ENCODE results near the gene PLCD3.

- no peak for TF ChIP-seq MAFK (IDR thresholded peaks at IDR 0.05; ENCODE audit: low read depth, low read length)
- no peak for TF ChIP-seq CTCF (IDR thresholded peaks at IDR 0.05; ENCODE audit: control extremely low read depth in 1 of 3, insufficient read depth in 1 of 3, low read depth in 1 of 3, low read length in 3 of 3)
- no peak for TF ChIP-seq TEAD4 (IDR thresholded peaks at IDR 0.05; ENCODE audit: low read depth, low read length)
- TF ChIP-seq RAD21 (IDR thresholded peaks at IDR 0.05 in 1 of 2, conservative IDR thresholded peaks at IDR 0.05 in 1 of 2; ENCODE audit: low read depth in 2 of 2, low read length in 2 of 2) = no peak
- TF ChIP-seq JUN (IDR thresholded peaks at IDR 0.05; ENCODE audit: low read depth, low read length) = no peak
- no peak for TF ChIP-seq EZH2 (IDR thresholded peaks at IDR 0.05; ENCODE audit: low read depth, low read length, severe bottlenecking)
- no peak for TF ChIP-seq POLR2AphosphoS5 (IDR thresholded peaks at IDR 0.05; ENCODE audit: low read depth, low read length)
- TF ChIP-seq POLR2A (IDR thresholded peaks at IDR 0.05; ENCODE audit: control extremely low read depth in 1 of 2, low read depth in 2 of 2, low read length in 2 of 2) = no peak
- TF ChIP-seq CHD1 (IDR thresholded peaks at IDR 0.05; ENCODE audit: low read depth, low read length) = no peak
- TF ChIP-seq SRF (IDR thresholded peaks at IDR 0.05; ENCODE audit: low read depth, low read length) = no peak
- no peak for TF ChIP-seq BRCA1 (IDR thresholded peaks at IDR 0.05; ENCODE audit: low read depth, low read length)
- TF ChIP-seq GABPA (IDR thresholded peaks at IDR 0.05; ENCODE audit: borderline replicate concordance, insufficient read depth, low read length) = no peak
- no peak for TF ChIP-seq GTF2F1 (IDR thresholded peaks at IDR 0.05; ENCODE audit: borderline replicate concordance, low read depth, low read length)
These were observed 3.3 kb downstream of the PLCD3 start for GRCh38 chr17:45128989-45129388.
